Skeletal muscle satellite cell (primary cell): ENCODE data around the gene PLOD3.

Experiments used
- H3K27me3 ChIP-seq: 2 replicates; pipeline ENCODE4 v1.7.0; 2013; ENCODE audit warnings: low read length; ENCODE audit not compliant: control insufficient read depth, insufficient read depth
- H3K36me3 ChIP-seq: 2 replicates; pipeline ENCODE4 v1.7.0; 2013; ENCODE audit warnings: mild to moderate bottlenecking, control low read depth, low read length; ENCODE audit not compliant: insufficient read depth
- H3K4me1 ChIP-seq: 2 replicates; pipeline ENCODE4 v1.7.0; 2013; ENCODE audit warnings: low read length; ENCODE audit not compliant: control insufficient read depth, insufficient read depth
- H3K4me2 ChIP-seq: 2 replicates; pipeline ENCODE4 v1.7.0; 2013; ENCODE audit warnings: mild to moderate bottlenecking, low read length
- H3K4me3 ChIP-seq: 2 replicates; pipeline ENCODE4 v1.7.0; 2013; ENCODE audit warnings: low read length
- H3K9ac ChIP-seq: 2 replicates; pipeline ENCODE4 v1.7.0; 2013; ENCODE audit warnings: mild to moderate bottlenecking, low read depth, low read length, moderate library complexity
- H3K9me3 ChIP-seq: replicated peaks from 2 replicates; pipeline ENCODE4 v1.7.0; 2013; ENCODE audit warnings: mild to moderate bottlenecking, control low read depth, low read length

The PLOD3 gene

DNA sequence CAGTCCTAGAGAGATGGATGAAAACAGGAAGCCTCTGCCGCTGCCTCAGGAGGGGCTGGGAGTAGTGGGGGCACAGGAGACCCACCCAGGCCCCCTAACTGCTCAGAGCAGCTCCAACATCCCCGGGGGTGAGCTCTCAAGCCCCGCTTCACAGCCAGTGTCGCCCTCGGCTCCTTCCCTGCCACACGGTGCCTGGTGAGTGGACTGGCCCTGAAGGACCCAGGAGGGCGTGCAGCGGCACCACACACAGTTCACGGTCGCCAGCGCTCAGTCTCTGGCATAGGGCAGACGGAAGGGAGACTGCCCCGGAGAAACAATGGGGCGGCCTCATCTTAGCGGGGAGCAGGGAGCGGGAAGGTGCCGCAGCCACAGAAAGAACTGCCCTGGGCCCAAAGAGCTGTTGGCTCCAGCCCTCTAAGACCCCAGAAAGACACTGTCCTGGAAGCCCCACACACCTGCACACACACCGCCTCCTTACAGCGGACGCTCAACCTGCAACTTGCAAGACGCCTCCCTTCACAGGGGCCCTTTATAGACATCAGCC lies 19.0 kb upstream of the PLOD3 start:
- H3K4me1 ChIP-seq: peaks cover 21% of the 10 kb centered on the region
- peaks cover 27% of the 10 kb centered on the region for H3K36me3 ChIP-seq

DNA sequence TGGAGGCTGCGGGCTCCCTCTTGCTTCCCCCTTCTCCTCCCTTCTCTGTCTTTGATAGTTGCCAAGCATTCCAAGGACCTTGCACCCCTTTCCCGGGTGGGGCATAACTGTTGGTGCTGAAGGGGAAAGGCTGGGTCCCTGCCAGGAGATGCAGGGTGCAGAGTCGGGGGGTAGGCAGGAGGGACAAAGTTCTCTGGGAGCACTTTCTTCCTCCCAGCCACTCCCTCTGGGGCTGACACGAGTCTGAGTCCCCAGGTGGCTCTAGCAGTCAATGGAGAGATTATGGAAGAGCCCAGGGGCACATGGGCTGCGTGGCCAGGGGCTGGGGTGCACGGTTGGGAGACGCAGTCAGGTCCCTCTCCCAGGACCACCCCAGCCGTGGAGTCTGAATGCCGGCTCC lies 18.1 kb upstream of the PLOD3 start:
- H3K4me2 ChIP-seq: no peak overlapping the region
- H3K9ac ChIP-seq: no peak overlapping the region
- H3K4me3 ChIP-seq: no peak overlapping the region
- H3K4me1 ChIP-seq: peaks cover 18% of the 10 kb centered on the region
- no peaks in the 10 kb centered on the region for H3K9me3 ChIP-seq
- peaks cover 27% of the 10 kb centered on the region for H3K36me3 ChIP-seq
- H3K27me3 ChIP-seq: no peaks in the 10 kb centered on the region

More for the DNA sequence above, 19.0 kb upstream of the PLOD3 start:
- Histone ChIP-seq H3K9ac (no peak overlapping the region), H3K4me2 (no peak overlapping the region), H3K4me3 (no peak overlapping the region), H3K9me3 (no peaks in the 10 kb centered on the region), H3K27me3 (no peaks in the 10 kb centered on the region)

DNA sequence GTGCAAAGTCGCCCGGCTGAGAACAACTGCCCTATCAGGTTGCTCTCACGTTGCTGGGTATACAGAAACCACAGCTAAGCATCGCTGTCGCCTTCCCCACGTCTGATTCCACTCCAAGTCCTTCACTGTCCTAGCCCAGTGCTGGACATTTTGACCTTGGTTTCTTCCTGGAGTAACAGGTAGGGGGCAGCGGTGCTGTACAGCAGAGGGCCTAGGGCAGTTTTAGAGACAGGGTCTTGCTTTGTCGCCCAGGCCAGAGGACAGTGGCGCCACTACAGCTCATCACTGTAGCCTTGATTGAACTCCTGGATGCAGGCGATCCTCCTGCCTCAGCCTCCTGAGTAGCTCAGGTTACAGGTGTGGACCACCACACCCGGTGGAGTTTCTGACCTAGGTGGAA lies 17.7 kb upstream of the PLOD3 start:
- H3K4me2 ChIP-seq: no peak overlapping the region
- no peaks in the 10 kb centered on the region for H3K9me3 ChIP-seq
- H3K4me1 ChIP-seq: peaks cover 18% of the 10 kb centered on the region
- no peaks in the 10 kb centered on the region for H3K27me3 ChIP-seq
- peaks cover 27% of the 10 kb centered on the region for H3K36me3 ChIP-seq
- H3K4me3 ChIP-seq: no peak overlapping the region
- no peak overlapping the region for H3K9ac ChIP-seq

GRCh38 chr7:101234636-101235035 lies 17.3 kb upstream of the PLOD3 start:
- no peak overlapping the region for H3K9ac ChIP-seq
- H3K4me3 ChIP-seq: no peak overlapping the region
- peaks cover 18% of the 10 kb centered on the region for H3K4me1 ChIP-seq
- no peaks in the 10 kb centered on the region for H3K9me3 ChIP-seq
- H3K27me3 ChIP-seq: no peaks in the 10 kb centered on the region
- H3K36me3 ChIP-seq: peaks cover 25% of the 10 kb centered on the region
- H3K4me2 ChIP-seq: no peak overlapping the region

DNA sequence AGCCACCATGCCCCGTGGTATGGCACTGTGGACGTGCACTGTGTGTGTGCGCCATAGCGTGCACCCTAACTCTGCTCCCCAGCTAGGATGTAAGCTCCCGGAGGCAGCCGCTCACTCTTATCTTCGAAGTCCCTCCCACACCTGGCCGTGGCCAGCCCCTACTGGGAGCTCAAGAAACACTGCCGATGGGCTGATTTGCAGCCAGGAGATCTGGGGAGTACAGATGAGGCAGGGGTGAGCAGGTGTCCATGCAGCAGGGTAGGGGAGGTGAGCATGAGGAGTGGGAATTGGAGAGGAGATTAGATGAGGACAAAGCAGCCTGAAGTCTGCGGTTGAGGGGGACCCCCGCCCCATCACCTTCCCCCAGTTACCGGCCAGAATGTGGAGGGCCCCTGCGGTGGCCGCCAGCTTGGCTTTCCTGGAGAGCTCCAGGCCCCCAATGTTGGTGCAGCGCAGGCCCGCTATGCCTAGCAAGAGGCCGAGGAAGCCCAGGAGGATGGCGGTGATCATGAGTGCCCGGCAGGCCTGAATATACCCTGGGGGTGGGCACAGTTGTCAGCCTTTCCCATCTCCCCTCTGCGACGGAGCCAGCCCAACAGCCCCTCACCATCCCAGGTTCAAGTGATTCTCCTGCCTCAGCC lies 16.6 kb upstream of the PLOD3 start:
- Histone ChIP-seq H3K4me3 (no peak overlapping the region), H3K9ac (no peak overlapping the region), H3K27me3 (no peaks in the 10 kb centered on the region), H3K36me3 (peaks cover 22% of the 10 kb centered on the region), H3K4me2 (no peak overlapping the region), H3K4me1 (peaks cover 18% of the 10 kb centered on the region), H3K9me3 (no peaks in the 10 kb centered on the region)

- H3K27me3 ChIP-seq: no peaks in the 10 kb centered on the region
- no peak overlapping the region for H3K9ac ChIP-seq
- H3K4me2 ChIP-seq: no peak overlapping the region
- H3K4me1 ChIP-seq: peaks cover 2% of the 10 kb centered on the region
- H3K4me3 ChIP-seq: no peak overlapping the region
- H3K9me3 ChIP-seq: no peaks in the 10 kb centered on the region
- H3K36me3 ChIP-seq: peaks cover 24% of the 10 kb centered on the region
Observed at GRCh38 chr7:101232141-101232850, 14.9 kb upstream of the PLOD3 start.

- H3K9ac ChIP-seq: no peak overlapping the region
- no peak overlapping the region for H3K4me3 ChIP-seq
- peaks cover 19% of the 10 kb centered on the region for H3K36me3 ChIP-seq
- H3K9me3 ChIP-seq: no peaks in the 10 kb centered on the region
- no peak overlapping the region for H3K4me2 ChIP-seq
- no peaks in the 10 kb centered on the region for H3K27me3 ChIP-seq
- no peaks in the 10 kb centered on the region for H3K4me1 ChIP-seq
Observed at GRCh38 chr7:101231644-101232043, 14.3 kb upstream of the PLOD3 start.

GRCh38 chr7:101226721-101227120 lies 9.3 kb upstream of the PLOD3 start:
- Histone ChIP-seq H3K4me2 (no peak overlapping the region), H3K4me3 (no peak overlapping the region), H3K9ac (no peak overlapping the region), H3K4me1 (no peaks in the 10 kb centered on the region), H3K9me3 (no peaks in the 10 kb centered on the region), H3K27me3 (no peaks in the 10 kb centered on the region), H3K36me3 (peaks cover 41% of the 10 kb centered on the region)

DNA sequence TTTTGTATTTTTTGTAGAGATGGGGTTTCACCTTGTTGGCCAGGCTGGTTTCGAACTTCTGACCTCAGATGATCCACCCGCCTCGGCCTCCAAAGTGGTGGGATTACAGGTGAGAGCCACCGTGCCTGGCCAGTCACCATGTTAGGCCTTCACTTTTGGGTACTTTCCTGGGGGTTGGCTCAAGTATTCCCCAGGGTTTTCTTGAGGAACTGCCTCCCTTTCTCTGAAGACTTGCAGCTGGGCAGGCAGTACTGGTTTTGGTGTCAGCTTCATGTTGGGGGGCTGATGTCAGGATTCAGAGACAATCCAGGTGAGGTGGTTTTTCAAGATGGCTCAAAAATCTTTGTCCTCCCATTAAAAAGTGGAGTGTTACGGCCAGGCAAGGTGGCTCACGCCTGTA lies 8.3 kb upstream of the PLOD3 start:
- H3K4me2 ChIP-seq: no peak overlapping the region
- H3K9ac ChIP-seq: no peak overlapping the region
- H3K4me1 ChIP-seq: no peaks in the 10 kb centered on the region
- H3K4me3 ChIP-seq: no peak overlapping the region
- peaks cover 38% of the 10 kb centered on the region for H3K36me3 ChIP-seq
- H3K9me3 ChIP-seq: no peaks in the 10 kb centered on the region
- no peaks in the 10 kb centered on the region for H3K27me3 ChIP-seq

DNA sequence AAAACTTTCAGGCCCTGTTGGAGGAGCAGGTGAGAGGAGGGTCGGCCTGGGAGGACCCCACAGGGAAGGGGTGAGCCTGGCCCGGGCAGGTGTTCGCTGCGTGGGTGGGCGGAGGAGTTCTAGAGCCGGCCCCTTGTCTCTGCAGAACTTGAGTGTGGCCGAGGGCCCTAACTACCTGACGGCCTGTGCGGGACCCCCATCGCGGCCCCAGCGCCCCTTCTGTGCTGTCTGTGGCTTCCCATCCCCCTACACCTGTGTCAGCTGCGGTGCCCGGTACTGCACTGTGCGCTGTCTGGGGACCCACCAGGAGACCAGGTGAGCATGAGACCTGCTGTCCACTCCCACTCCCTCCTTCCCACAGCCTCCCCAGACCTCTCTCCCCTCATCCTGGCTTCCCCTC lies 6.1 kb upstream of the PLOD3 start:
- Histone ChIP-seq H3K9me3 (no peaks in the 10 kb centered on the region), H3K9ac (no peak overlapping the region), H3K4me3 (no peak overlapping the region), H3K27me3 (no peaks in the 10 kb centered on the region), H3K4me2 (no peak overlapping the region), H3K4me1 (peaks cover 10% of the 10 kb centered on the region), H3K36me3 (peaks cover 38% of the 10 kb centered on the region)

DNA sequence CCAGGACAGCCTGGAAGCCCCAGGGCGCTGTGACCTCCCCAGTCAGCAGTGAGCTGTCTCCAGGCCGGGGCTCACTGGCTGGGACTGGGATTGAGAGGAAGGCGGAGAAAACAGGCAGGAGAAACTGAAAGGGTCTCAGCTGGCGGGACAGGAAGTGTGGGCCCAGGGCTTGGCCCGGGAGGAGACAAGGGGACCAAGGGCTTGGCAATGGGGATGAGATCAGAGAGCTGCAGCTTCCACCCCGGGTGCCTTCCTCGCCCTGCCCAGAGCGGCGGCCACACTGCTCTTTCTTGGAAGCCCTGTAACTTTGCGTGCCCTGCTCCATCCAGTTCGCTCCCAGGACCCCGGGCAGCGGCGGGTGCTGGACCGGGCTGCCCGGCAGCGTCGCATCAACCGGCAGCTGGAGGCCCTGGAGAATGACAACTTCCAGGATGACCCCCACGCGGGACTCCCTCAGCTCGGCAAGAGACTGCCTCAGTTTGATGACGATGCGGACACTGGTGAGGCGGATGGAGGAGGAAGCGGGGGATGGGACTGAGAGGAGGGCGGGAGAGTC lies 5.0 kb upstream of the PLOD3 start:
- Histone ChIP-seq H3K4me3 (no peak overlapping the region), H3K36me3 (peaks cover 32% of the 10 kb centered on the region), H3K4me2 (no peak overlapping the region), H3K27me3 (no peaks in the 10 kb centered on the region), H3K4me1 (peaks cover 10% of the 10 kb centered on the region), H3K9ac (no peak overlapping the region), H3K9me3 (no peaks in the 10 kb centered on the region)
